CD4-positive, alpha-beta T cell treated with Interferon alpha-2 for 1 hour (primary cell): ENCODE results near the gene CORT.

Source experiments
- DNase-seq, 2 donors: peaks; one replicate each; pipeline ENCODE4 v3.0.0-alpha.2; 2020 to 2022

The CORT gene

GRCh38 chr1:10479296-10479695 lies 29.5 kb downstream of the CORT start:
- no peak for DNase-seq

GRCh38 chr1:10480614-10481013 lies 30.8 kb downstream of the CORT start:
- DNase-seq, result no peak

GRCh38 chr1:10484521-10484920 lies 34.7 kb downstream of the CORT start:
- no peak for DNase-seq

GRCh38 chr1:10489291-10490055 lies 39.6 kb downstream of the CORT start:
- DNase-seq, result no peak

GRCh38 chr1:10490286-10490970 lies 40.6 kb downstream of the CORT start:
- DNase-seq, result no peak

- DNase-seq, result no peak
These were observed 44.6 kb downstream of the CORT start for GRCh38 chr1:10494418-10494753.

GRCh38 chr1:10494754-10495474 lies 45.1 kb downstream of the CORT start:
- DNase-seq, result peak; percentile 78 to 86

- DNase-seq, result no peak
These were observed 45.6 kb downstream of the CORT start for GRCh38 chr1:10495475-10495817.

- DNase-seq, result peak; percentile 48 to 52
These were observed 46.1 kb downstream of the CORT start for GRCh38 chr1:10495952-10496351.

GRCh38 chr1:10497109-10497508 lies 47.3 kb downstream of the CORT start:
- peak; percentile 15 to 30 for DNase-seq

- DNase-seq, result peak in 1 of 2 donors; percentile 23
These were observed 48.4 kb downstream of the CORT start for GRCh38 chr1:10498231-10498630.
